Liver (tissue), 9 donors: ENCODE data around the gene NBAS. TPM values are rescaled to one million over a fixed set of nuclear protein-coding genes. Genes with fewer than 3 reads are reported as not detected.

Source experiments
- DNase-seq: peaks from one replicate; pipeline ENCODE4 v3.0.0-alpha.2; 2017; ENCODE audit warnings: low spot score
- H3K27ac ChIP-seq, 2 donors: one replicate each; pipeline ENCODE4 v1.7.0; 2013; ENCODE audit warnings: inconsistent platforms in 2 of 2, low read length in 2 of 2, control low read depth in 1 of 2, low read depth in 1 of 2, mild to moderate bottlenecking in 1 of 2
- H3K27me3 ChIP-seq, 4 donors: one replicate each; pipeline versions ENCODE4 v1.6.1 to v1.7.0; 2013; ENCODE audit warnings: low read length in 3 of 4, inconsistent platforms in 1 of 4, mild to moderate bottlenecking in 1 of 4, moderate library complexity in 1 of 4; ENCODE audit not compliant: control insufficient read depth in 4 of 4, insufficient read depth in 4 of 4
- H3K36me3 ChIP-seq, 4 donors: one replicate each; pipeline versions ENCODE4 v1.6.1 to v1.7.0; 2013; ENCODE audit warnings: low read length in 3 of 4, mild to moderate bottlenecking in 3 of 4, low read depth in 1 of 4, moderate library complexity in 1 of 4; ENCODE audit not compliant: control insufficient read depth in 4 of 4, insufficient read depth in 3 of 4
- H3K4me1 ChIP-seq, 4 donors: one replicate each; pipeline versions ENCODE4 v1.6.1 to v1.7.0; 2013; ENCODE audit warnings: low read length in 3 of 4, mild to moderate bottlenecking in 3 of 4, moderate library complexity in 1 of 4; ENCODE audit not compliant: control insufficient read depth in 4 of 4, insufficient read depth in 4 of 4
- H3K4me3 ChIP-seq, 3 donors: one replicate each; pipeline versions ENCODE4 v1.6.1 to v1.7.0; 2013; ENCODE audit warnings: low read length in 3 of 3, control low read depth in 1 of 3, low read depth in 1 of 3, mild to moderate bottlenecking in 1 of 3
- H3K9ac ChIP-seq, 2 donors: one replicate each; pipeline ENCODE4 v1.7.0; 2013; ENCODE audit warnings: low read length in 2 of 2, mild to moderate bottlenecking in 2 of 2, moderate library complexity in 2 of 2, control low read depth in 1 of 2, low read depth in 1 of 2
- H3K9me3 ChIP-seq, 4 donors: one replicate each; pipeline versions ENCODE4 v1.6.1 to v1.7.0; 2013; ENCODE audit warnings: low read length in 3 of 4; ENCODE audit not compliant: control insufficient read depth in 4 of 4
- CTCF ChIP-seq: fragments of 150-350 bp; IDR thresholded peaks from 2 replicates; pipeline ENCODE4 v1.5.1; 2017; ENCODE audit warnings: improper control_type of control experiment, low read depth, low read length; ENCODE audit not compliant: missing input control
- EGR1 ChIP-seq, 2 donors: IDR thresholded peaks; 2 replicates each; pipeline ENCODE4 v1.6.1; 2016 to 2018; ENCODE audit warnings: antibody characterized with exemption in 2 of 2, low read depth in 2 of 2
- FOXA1 ChIP-seq: IDR thresholded peaks from 2 replicates; pipeline ENCODE4 v1.6.1; 2016; ENCODE audit warnings: antibody characterized with exemption
- FOXA2 ChIP-seq: IDR thresholded peaks from 2 replicates; pipeline ENCODE4 v1.6.1; 2016; ENCODE audit warnings: antibody characterized with exemption
- GABPA ChIP-seq, 2 donors: IDR thresholded peaks in 1 of 2; conservative IDR thresholded peaks in 1 of 2; 2 replicates each; pipeline ENCODE4 v1.6.1; 2016; ENCODE audit warnings: antibody characterized with exemption in 2 of 2, mild to moderate bottlenecking in 1 of 2, moderate library complexity in 1 of 2
- HNF4A ChIP-seq, 2 donors: conservative IDR thresholded peaks; 2 replicates each; pipeline ENCODE4 v1.6.1; 2016; ENCODE audit warnings: antibody characterized with exemption in 2 of 2, mild to moderate bottlenecking in 2 of 2
- HNF4G ChIP-seq: IDR thresholded peaks from 2 replicates; pipeline ENCODE4 v1.6.1; 2016; ENCODE audit warnings: antibody characterized with exemption
- JUND ChIP-seq, 2 donors: IDR thresholded peaks; 2 replicates each; pipeline ENCODE4 v1.6.1; 2016; ENCODE audit warnings: antibody characterized with exemption in 2 of 2
- MAX ChIP-seq: IDR thresholded peaks from 2 replicates; pipeline ENCODE4 v1.6.1; 2016; ENCODE audit warnings: antibody characterized with exemption
- NR2F2 ChIP-seq: IDR thresholded peaks from 2 replicates; pipeline ENCODE4 v1.6.1; 2016; ENCODE audit warnings: antibody characterized with exemption
- RAD21 ChIP-seq, 2 donors: IDR thresholded peaks; 2 replicates each; pipeline ENCODE4 v1.6.1; 2016; ENCODE audit warnings: antibody characterized with exemption in 2 of 2, mild to moderate bottlenecking in 2 of 2
- REST ChIP-seq: IDR thresholded peaks from 2 replicates; pipeline ENCODE4 v1.6.1; 2016; ENCODE audit warnings: antibody characterized with exemption, mild to moderate bottlenecking
- RXRA ChIP-seq, 2 donors: IDR thresholded peaks; 2 replicates each; pipeline ENCODE4 v1.6.1; 2017 to 2018; ENCODE audit warnings: antibody characterized with exemption in 2 of 2, mild to moderate bottlenecking in 1 of 2
- SP1 ChIP-seq: IDR thresholded peaks from 2 replicates; pipeline ENCODE4 v1.6.1; 2018; ENCODE audit warnings: antibody characterized with exemption, mild to moderate bottlenecking
- TAF1 ChIP-seq: conservative IDR thresholded peaks from 2 replicates; pipeline ENCODE4 v1.6.1; 2016; ENCODE audit warnings: antibody characterized with exemption, mild to moderate bottlenecking
- YY1 ChIP-seq: IDR thresholded peaks from 2 replicates; pipeline ENCODE4 v1.6.1; 2016; ENCODE audit warnings: antibody characterized with exemption, mild to moderate bottlenecking
- WGBS: extraction: QIAGEN DNeasy Blood & Tissue Kit; methylation state at CpG from one replicate; pipeline ENCODE4 v1.1.7; 2013; 5-methylcytosine and 5-hydroxymethylcytosine counted together
- polyA plus RNA-seq, 2 donors: library from polyadenylated mRNA; stranded (reverse) in 1 of 2; unstranded in 1 of 2; fragments of 200-250 nt in 1 of 2; fragments of >200 nt in 1 of 2; fragmentation: Nextera tagmentation in 1 of 2; extraction: Ambion mirVana in 1 of 2; gene quantifications; one replicate each; pipeline versions ENCODE4 v1.2.1 to v1.2.3, GENCODE V29; 2013 to 2015
- total RNA-seq, 2 donors: library from RNA; depleted of rRNA; stranded (reverse); fragments of >200 nt; gene quantifications; one replicate each; pipeline ENCODE4 v1.2.3, GENCODE V29; 2014
- TF ChIP-seq, protein P1 (sequence below): IDR thresholded peaks from 2 replicates; pipeline ENCODE4 v1.6.1; 2016; ENCODE audit warnings: antibody characterized with exemption
- TF ChIP-seq, protein P2 (sequence below): IDR thresholded peaks from 2 replicates; pipeline ENCODE4 v1.6.1; 2016; ENCODE audit warnings: antibody characterized with exemption
- donor health status: healthy.
- donor health status: healthy.
- donor health status: healthy.
- donor health status: healthy.
- donor health status: healthy.

Gene NBAS
- total and polyA plus RNA-seq, 4 donors: 10.5 to 40.0 (median 18.9) TPM

DNA sequence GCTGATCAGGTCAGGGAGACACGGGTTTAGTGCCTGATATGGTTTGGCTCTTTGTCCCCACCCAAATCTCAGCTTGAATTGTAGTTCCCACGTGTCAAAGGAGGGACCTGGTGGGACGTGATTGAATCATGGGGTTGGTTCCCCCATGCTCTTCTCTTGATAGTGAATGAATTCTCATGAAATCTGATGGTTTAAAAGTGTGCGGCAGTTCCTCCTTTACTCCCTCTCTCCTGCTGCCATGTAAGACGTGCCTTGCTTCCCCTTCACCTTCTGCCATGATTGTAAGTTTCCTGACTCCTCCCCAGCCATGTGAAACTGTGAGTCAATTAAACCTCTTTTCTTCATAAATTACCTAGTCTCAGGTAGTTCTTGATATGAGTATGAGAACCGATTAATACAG lies 424.5 kb downstream of the NBAS start:
- Histone ChIP-seq H3K36me3 (no peaks in the 10 kb centered on the region), H3K9ac (no peak overlapping the region), H3K4me3 (no peak overlapping the region), H3K27ac (no peak overlapping the region), H3K27me3 (no peaks in the 10 kb centered on the region), H3K4me1 (no peaks in the 10 kb centered on the region), H3K9me3 (peaks cover 0 to 5% (median 3%) of the 10 kb centered on the region in 4 donors)
- TF ChIP-seq HNF4G (no peak), REST (no peak), GABPA (IDR thresholded peaks at IDR 0.05 in 1 of 2, conservative IDR thresholded peaks at IDR 0.05 in 1 of 2) (no peak), RAD21 (IDR thresholded peaks at IDR 0.05) (no peak), TAF1 (no peak), NR2F2 (no peak), HNF4A (conservative IDR thresholded peaks at IDR 0.05) (no peak), MAX (no peak), JUND (IDR thresholded peaks at IDR 0.05) (no peak), RXRA (IDR thresholded peaks at IDR 0.05) (no peak), FOXA2 (no peak), SP1 (no peak), FOXA1 (no peak), EGR1 (IDR thresholded peaks at IDR 0.05; ENCODE audit: low read depth in 2 of 2) (no peak), CTCF (no peak), YY1 (no peak)
- TF ChIP-seq, protein P1, sequence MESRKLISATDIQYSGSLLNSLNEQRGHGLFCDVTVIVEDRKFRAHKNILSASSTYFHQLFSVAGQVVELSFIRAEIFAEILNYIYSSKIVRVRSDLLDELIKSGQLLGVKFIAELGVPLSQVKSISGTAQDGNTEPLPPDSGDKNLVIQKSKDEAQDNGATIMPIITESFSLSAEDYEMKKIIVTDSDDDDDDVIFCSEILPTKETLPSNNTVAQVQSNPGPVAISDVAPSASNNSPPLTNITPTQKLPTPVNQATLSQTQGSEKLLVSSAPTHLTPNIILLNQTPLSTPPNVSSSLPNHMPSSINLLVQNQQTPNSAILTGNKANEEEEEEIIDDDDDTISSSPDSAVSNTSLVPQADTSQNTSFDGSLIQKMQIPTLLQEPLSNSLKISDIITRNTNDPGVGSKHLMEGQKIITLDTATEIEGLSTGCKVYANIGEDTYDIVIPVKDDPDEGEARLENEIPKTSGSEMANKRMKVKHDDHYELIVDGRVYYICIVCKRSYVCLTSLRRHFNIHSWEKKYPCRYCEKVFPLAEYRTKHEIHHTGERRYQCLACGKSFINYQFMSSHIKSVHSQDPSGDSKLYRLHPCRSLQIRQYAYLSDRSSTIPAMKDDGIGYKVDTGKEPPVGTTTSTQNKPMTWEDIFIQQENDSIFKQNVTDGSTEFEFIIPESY: no peak
- no peak for DNase-seq
- WGBS: 87% methylated on average over 6 of the region's 6 CpGs

DNA sequence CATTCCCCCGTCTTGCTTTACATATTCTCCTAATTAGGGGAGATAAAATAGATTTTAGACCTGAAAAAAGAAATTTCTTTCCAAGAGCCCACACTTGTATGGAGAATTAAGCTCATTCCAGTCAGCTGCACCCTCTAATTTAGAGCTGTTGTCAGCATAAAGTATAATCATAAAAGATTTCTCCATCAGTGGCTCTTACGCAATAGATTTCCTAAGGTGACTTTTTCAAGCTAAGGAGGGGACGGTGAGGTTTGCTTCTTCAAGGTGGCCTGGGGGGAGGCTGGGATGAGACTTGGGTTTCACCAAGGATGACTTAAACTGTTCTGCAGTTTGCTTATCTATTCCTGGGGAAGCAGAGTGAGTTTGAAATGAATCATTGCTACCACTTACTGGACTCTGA lies 426.2 kb downstream of the NBAS start:
- Histone ChIP-seq H3K4me1 (no peaks in the 10 kb centered on the region), H3K27ac (no peak overlapping the region), H3K36me3 (no peaks in the 10 kb centered on the region), H3K9me3 (peaks cover 0 to 3% (median 2%) of the 10 kb centered on the region in 4 donors), H3K27me3 (no peaks in the 10 kb centered on the region), H3K9ac (no peak overlapping the region), H3K4me3 (no peak overlapping the region)
- no peak for DNase-seq
- 95% methylated on average over 3 of the region's 3 CpGs for WGBS
- TF ChIP-seq FOXA2 (no peak), RXRA (IDR thresholded peaks at IDR 0.05) (no peak), MAX (no peak), HNF4G (no peak), GABPA (IDR thresholded peaks at IDR 0.05 in 1 of 2, conservative IDR thresholded peaks at IDR 0.05 in 1 of 2) (no peak), REST (no peak), CTCF (no peak), HNF4A (conservative IDR thresholded peaks at IDR 0.05) (no peak), TAF1 (no peak), FOXA1 (no peak), YY1 (no peak), EGR1 (IDR thresholded peaks at IDR 0.05; ENCODE audit: low read depth in 2 of 2) (no peak)
- TF ChIP-seq, protein P2, sequence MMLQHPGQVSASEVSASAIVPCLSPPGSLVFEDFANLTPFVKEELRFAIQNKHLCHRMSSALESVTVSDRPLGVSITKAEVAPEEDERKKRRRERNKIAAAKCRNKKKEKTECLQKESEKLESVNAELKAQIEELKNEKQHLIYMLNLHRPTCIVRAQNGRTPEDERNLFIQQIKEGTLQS: no peak
